HG03060 (cell line): ENCODE measurements around the gene ZDHHC17.
A peak's percentile ranks its signal among the peaks of the same experiment; 100 is the strongest.

Experiments used
- ATAC-seq: cut with Tn5 transposase; IDR thresholded peaks from one replicate; pipeline ENCODE4 v1.9.1; 2021; ENCODE audit warnings: low read depth, moderate number of reproducible peaks; ENCODE audit not compliant: unreplicated experiment

ZDHHC17 gene

DNA sequence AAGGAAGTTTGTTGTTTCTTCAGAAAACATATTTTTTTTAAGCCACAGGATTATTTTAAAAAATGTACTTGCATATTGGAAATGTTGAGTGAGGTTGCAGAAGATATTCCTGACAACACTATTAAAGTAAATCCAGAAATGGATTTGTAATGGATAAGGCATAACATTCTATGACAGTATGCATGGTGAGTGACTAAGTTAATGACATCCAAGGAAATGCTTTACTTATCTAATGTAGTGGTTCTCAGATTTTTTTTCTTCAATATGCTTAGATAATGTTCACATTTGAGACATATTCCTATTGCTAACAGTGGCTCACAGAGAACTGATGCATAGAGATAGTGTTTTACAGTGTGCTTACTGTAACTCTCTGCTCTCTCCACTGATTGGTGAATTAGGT is 49.4 kb downstream of the ZDHHC17 start:
- ATAC-seq: no peak

DNA sequence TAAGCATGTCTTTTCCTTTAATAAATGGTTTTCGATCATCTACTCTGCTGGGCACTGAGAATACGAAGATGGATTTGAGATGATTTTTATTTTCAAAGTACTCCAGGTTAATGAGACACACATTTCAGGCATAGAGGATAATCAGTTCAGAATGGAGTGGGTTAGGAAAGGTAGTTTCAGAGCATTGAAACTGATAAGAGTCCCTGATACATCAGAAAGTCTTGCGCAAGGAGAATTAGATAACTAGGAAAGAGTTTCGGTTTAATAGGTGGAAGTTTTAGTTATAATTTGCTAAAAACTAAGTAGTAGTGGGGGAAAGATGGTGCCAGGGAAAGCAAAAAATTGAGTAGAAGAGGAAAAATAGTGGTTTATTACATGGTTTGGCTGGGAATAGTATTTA is 50.1 kb downstream of the ZDHHC17 start:
- ATAC-seq: no peak

DNA sequence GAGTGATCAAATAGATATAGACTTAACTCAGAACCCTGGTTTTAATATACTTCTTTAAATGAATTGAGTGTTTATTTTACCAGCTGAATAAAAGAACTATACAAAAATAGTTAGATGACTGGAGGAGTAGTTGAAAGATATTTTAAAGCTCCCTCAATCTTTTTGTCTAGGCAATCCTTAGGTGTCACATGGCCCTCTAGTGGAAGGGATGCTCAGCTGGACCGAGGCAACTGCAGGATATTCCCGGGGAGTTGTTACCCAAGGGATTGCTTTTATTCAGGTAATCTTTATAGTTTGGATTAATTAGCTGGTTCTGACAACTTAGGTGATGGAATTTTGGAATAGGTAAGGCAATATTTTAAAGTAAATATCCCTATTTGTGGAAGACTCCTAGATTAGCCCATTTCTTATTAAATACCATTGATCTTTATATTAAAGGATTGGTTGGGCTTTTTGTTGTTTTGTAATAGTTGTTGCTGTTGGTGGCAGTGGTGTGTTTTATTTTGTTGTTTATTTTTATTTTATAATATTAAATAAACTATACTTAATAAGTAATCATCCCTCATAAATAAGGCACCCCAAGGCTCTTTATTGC is 57.1 kb downstream of the ZDHHC17 start:
- ATAC-seq: no peak

DNA sequence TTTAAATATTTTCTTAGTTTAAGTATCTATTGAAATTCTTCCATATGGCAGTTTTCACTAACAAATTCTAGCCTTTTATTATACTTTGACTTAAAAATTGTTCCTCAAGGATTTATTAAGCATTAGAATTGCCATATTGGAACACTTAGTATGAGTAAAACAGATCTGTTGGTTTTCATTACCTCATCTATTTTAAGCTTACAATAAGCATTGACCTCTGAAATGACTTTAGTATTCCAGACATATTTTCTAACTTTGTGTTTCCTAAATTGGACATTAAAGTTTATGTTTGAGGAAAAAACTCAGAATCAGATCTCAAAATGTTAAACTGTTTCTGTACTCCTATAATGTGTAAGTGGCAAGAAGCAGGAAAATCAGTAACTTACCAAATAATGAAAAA is 66.5 kb downstream of the ZDHHC17 start:
- no peak for ATAC-seq

DNA sequence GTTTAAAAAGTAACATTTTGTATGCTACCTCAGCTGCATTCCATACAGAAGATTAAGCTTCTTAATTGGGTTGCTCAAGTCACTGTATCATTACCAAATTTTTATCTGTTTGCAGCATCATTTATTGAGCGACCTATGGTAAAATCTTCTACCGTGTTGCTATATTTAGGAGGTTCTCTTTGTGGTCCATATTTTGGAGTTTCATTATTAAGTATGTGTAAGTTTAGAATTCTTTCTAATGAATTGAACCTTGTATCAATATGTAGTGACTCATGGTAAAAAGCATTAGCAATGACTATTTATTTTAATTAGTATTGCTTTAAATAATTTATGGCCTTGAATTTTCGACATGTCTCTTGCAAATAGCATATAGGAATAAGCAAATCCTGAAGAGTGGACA is 72.7 kb downstream of the ZDHHC17 start:
- ATAC-seq: no peak

DNA sequence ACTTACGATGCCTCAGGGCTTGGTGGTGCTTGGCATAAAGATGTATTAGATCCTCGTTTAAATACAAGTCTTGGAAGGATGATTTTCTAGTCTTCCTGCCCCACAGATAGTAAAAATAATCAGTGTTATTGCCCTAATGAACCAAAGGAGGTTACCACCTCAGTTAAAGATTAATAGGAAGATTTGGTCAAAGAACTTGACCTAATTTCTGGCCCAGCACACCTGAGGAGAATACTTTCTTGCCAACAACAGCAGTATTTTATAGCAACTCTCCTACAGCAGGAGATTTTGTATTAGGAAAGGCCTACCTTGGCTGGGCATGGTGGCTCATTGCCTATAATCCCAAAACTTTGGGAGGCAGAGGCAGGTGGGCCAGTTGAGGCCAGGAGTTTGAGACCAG is 83.3 kb downstream of the ZDHHC17 start:
- ATAC-seq: no peak

DNA sequence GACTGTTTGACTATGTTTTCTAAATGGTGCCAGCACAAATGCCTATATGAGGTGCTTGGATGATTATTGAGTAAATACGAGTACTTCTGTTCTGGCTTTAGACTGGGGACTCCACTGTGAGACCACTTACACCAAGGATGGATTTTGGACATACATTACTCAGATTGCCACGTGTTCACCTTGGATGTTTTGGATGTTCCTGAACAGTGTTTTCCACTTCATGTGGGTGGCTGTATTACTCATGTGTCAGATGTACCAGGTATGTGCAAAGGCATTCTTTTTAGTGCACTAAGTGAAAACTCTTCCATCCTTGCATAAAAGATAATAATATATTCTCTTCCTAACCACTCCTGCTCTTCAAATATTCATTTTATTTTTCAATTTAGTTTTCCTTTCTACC is 84.2 kb downstream of the ZDHHC17 start:
- ATAC-seq: no peak

DNA sequence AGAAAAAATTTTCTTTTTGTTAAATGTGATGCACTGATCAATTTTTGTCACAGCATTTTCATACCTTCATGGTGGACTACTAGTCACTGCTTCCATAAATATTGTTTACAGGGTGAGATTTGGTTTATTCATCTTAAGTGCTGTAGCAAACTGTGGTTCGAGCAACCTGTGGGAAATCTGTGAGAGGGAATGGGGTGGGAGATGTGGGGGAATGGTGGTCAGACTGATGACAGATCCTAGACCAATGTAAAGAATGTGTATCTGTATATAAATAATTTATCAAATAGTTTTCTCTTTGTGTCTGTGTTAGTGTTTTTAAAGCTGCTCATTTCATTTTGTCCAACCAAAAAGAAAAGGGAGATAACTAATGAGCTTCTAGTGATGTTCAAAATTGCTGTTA is 88.2 kb downstream of the ZDHHC17 start:
- ATAC-seq: no peak

DNA sequence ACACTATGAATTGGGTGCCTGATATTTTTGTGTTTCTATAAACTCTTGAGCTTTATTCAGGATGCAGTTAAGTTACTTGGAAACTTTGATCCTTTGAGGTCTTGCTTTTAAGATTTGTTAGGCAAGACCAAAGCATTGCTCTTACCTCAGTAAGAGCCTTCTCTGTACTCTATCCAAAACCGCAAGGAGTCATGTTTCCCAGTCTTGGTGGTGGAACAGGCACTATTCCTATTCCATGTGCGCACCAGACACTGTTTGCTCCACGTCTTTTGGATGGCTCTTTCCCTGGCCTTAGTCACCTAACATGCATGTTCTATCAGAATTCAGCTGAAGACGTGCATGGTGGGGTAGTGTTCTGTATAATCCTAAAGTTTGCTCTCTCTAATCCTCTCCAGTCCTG is 91.4 kb downstream of the ZDHHC17 start:
- ATAC-seq: no peak

DNA sequence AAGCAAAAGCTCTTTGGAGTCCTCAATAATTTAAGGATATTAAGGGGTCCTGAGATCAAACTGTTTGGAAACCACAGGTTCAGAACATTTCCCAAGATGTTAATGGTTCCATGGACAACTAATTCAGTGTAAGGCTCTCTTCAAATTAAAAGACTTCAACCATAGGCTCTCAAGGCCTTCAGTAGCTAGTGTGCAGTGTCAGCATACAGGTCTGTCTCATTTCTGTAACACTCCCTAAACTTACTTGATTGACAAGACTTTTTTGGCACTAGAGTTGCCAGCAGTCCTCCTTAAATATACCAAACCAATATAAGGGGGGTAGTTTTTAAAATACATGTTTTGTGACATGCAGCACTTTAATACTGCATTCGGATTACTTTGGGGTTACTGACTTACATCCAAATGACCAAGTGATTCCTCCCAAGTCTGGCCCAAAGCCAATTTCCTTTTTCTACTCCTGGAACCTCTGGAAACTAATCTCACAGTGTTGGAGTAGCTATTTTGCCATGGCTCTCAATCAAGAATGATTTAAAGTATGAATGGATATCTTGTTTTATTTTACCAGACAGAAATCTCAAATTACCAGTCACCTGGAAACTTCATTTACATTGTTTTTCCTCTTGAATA is 92.2 kb downstream of the ZDHHC17 start:
- no peak for ATAC-seq

DNA sequence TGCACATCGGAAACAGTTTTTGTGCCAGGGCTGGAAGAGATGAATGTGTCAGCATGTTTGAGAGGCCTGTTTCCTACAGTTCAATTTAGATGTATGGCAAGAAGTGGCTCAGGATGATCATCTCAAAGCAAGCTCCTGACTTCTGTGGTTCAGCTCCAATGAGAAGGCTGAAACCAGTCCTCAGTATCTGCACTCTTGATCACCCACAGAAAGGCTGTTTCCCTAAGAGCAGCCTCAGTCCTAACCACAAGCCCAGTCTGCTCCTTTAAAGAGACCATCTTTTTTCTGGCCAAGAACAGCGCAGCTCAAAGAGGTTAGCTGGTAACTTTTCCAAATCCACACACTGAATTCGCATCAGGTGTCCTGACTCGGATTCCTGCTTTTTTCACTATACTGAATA is 95.7 kb downstream of the ZDHHC17 start:
- ATAC-seq: no peak

DNA sequence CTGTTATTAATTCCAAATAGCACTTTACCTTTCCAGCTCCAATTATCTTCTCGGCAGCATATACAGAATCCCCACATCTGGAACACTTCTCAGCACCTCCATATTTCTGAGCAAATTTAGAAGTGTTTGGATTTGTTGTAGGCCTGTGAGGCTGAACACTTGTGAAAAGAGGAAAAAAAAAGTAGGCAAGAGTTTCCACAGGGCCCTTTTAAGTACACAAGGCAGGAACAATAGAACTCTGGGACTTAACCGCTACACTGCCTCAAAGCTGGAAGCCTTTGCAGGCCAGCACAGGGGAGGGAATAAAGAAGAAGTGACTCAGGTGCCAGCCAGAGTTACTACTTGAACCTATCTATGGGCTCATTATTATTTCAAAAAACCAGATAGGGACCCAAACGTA is 96.3 kb downstream of the ZDHHC17 start:
- no peak for ATAC-seq

DNA sequence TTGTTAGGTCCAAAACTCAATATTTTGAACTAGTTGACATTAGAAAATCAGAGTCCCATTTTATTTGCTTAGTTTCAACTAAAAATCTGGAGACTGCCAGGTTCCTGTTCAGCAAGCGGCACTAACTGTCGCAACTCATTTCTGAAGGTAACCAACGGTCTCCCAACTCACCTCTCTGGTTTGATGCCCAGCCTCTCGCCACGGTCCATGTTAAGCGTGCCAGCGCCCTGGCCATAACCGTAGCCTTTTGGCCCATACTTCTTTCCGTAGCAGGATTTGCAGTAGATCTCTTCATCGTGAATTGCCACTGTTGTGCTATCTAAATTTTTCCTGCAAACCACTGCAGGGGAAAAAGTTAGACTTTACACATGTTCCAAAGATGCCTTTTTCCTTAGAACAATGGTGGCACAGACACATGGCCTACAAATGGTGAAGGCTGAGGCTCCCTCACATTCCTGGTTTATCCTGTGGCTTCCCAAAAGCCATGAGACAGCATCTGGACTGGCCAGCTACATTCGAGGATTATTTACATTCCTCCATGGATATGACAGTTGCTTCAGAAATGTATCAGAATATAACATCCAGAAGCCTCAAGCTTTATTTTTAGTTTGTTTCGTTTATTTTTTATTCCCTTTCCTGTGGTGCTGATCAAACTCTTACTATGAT is 99.2 kb downstream of the ZDHHC17 start:
- no peak for ATAC-seq

DNA sequence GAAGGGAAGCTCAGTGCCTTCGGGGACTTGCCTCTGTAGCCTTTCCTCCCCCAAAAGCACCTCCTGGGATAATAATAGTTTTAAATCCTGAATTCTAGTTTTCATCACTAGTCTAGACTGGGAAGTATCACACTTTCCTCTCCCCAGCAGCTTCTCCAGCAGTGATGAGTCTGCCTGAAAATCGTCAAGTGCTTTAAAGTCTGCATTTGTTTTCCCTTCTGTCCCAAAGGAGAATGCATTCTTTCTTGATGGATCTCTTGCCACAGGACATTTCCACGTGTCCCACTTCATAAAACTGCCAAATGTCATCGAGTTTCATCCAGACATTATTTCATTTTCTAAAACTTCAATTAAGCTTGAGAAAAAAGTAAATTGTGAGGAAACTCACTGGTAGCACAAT is 99.9 kb downstream of the ZDHHC17 start:
- ATAC-seq: no peak

DNA sequence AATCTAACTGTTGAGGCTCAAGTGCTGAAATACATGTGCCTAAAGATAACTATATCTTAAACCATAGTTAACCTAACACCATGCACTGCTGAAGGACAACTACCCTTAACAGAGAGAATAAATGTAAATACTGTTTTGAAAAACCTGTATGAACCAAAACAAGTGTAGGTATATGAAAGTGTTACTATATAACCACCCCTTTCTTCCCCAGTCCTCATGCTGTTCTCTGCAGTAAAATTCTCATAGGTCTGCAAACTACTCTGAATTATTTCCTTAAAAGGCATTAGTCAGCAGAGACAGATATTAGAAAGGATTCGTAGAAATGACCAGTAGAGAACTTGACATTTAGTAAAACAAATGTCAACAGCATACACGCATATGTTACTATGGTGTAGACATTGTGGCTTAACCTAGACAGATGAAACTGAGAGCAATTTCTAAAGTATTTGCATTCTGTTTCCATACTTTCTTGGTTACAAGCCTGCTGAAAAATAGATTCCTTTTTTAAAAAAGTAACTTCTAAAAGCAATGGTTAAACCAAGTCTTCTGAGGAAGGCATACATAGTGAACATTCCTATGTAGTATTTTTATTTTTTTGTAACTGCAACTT is 101.0 kb downstream of the ZDHHC17 start:
- peak; percentile 40 for ATAC-seq

DNA sequence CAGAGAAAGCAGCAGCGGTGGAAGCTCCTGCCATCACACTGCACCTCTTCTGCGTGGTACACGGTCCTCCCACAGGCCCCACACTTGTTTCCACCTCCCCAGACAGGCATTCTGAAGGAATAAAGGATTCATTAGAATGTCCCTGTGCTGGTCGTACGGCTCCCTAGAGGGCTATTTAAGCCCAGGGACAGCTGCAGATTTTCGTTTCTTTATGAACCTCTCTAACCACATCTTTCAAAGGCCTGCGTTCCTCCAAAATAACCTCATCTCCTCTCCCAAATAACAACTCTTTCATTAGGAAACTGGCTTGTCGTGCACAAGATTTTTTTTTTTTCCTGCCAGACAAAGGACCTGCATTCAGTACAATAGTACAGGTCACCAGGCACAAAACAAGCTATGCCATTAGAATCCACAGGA is 102.2 kb downstream of the ZDHHC17 start:
- no peak for ATAC-seq

DNA sequence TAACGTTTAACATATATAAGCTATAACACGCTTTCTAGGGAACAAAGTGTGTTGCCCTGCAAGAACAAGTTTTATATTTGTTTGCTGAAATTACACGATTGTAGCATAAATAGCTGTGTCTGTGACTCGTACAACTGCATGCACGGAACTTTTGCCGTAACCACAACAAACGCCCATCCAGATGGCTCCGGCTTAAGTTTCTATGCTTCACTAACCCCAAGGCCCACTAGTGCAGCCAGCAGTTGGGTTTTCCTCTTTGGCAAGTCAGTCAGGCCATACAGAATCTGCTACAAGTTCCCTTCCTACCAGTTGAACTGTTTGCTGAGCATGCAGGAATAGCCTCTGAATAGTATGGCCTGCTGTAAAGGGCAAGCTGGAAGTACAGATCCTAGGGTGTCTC is 102.8 kb downstream of the ZDHHC17 start:
- no peak for ATAC-seq

DNA sequence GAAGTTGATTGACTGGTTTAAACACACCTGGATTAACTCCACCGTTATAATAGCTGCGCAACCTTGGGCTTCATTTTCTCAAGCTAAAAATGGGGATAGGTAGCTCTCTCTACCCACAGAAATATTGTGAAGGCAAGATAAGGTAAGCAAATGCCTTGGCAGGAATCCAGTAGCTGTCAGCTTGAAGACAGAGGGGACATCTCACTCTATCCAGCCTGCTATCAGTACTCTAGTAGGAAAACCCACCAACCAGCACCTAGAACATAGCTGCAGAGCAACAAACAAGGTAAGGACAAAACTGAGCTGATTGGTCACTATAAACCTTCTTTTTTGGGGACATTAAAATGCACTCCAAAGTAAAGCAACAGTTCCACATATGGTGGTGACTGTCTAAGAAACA is 107.2 kb downstream of the ZDHHC17 start:
- ATAC-seq: no peak

DNA sequence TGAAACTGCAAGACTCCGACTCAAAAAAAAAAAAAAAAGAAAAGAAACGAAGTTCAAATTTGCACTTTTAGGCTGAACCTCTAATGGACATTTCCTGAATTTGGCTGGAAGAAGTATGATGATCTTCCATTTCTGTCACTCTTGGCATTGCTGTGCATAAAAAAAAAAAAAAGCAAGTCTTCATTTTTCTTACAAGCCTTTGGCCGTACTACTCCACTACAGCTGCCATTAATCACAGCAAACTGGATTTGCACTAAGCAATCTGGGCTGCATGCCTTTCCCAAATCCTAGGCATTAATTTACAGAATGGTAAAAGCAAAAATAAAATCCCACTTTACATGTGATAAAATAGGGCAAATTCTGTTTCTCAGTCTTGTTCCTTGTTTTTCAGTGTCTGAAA is 107.8 kb downstream of the ZDHHC17 start:
- no peak for ATAC-seq

DNA sequence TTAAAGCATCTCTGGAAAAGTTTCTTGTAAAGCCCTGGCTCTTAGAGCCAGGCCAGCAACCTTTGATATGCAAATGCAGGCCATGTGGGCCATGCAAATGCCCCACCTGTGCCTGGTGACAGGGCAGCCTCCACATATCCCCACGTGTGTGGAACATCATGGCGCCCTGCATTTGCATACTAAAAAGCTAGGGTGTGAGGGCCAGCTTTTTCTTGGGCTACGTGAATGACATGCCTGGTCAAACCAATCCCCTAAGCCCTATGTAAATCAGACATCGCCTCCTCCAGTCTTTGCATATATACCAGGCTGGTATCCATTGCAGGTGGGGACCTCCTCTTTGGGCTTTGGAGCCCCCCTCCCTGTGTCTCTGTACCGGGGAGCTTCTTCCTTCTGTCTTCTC is 108.5 kb downstream of the ZDHHC17 start:
- ATAC-seq: no peak

DNA sequence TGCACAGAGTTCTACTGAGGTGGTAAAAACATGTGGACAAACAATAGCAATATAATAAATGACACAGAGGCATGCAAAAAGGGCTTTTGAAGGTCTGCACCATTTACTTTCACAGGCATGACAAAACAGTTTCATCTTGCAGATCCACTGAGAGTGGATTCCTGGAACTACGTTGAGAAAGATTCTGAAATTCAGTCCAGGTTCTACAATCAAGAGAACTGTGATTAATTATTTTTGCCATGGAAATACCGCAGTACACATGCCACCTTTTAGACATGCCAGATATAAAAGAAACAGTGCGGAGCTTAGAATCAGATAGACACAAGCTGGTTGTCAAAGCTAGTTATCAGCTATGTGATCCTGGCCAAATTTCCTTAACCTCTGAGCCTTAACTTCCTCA is 110.1 kb downstream of the ZDHHC17 start:
- no peak for ATAC-seq
